ENCODE data around the gene EVI5L. TPM values are rescaled to one million over a fixed set of nuclear protein-coding genes. Genes with fewer than 3 reads are reported as not detected.

The EVI5L gene
- total RNA-seq, 1 experiment from 2014 or later, result 12.2 TPM

GRCh38 chr19:7845390-7846154 lies 15.6 kb downstream of the EVI5L start:
- no peaks in the 10 kb centered on the region for H3K27me3 Mint-ChIP-seq (ENCODE audit: unreplicated experiment)
- DNase-seq, result no peak
- no TSS peak for BruUV-seq (replicated peaks)
- no peak overlapping the region for H3K27ac Mint-ChIP-seq (ENCODE audit: unreplicated experiment)
- TF ChIP-seq, protein P1, sequence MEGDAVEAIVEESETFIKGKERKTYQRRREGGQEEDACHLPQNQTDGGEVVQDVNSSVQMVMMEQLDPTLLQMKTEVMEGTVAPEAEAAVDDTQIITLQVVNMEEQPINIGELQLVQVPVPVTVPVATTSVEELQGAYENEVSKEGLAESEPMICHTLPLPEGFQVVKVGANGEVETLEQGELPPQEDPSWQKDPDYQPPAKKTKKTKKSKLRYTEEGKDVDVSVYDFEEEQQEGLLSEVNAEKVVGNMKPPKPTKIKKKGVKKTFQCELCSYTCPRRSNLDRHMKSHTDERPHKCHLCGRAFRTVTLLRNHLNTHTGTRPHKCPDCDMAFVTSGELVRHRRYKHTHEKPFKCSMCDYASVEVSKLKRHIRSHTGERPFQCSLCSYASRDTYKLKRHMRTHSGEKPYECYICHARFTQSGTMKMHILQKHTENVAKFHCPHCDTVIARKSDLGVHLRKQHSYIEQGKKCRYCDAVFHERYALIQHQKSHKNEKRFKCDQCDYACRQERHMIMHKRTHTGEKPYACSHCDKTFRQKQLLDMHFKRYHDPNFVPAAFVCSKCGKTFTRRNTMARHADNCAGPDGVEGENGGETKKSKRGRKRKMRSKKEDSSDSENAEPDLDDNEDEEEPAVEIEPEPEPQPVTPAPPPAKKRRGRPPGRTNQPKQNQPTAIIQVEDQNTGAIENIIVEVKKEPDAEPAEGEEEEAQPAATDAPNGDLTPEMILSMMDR (IDR thresholded peaks at IDR 0.05; ENCODE audit: unreplicated experiment), result no peak
- H3K4me3 Mint-ChIP-seq (ENCODE audit: low read depth, unreplicated experiment), result no peak overlapping the region
- no peaks in the 10 kb centered on the region for H3K36me3 Mint-ChIP-seq (ENCODE audit: insufficient read depth, unreplicated experiment)
- H3K9me3 Mint-ChIP-seq (ENCODE audit: low read depth, unreplicated experiment), result no peaks in the 10 kb centered on the region
- no peaks in the 10 kb centered on the region for H3K4me1 Mint-ChIP-seq (ENCODE audit: low read depth, unreplicated experiment)
- CTCF ChIA-PET, result no interaction called here
- intact Hi-C loops (cut with micrococcal nuclease; ENCODE audit: unreplicated experiment), result no loop called here

DNA sequence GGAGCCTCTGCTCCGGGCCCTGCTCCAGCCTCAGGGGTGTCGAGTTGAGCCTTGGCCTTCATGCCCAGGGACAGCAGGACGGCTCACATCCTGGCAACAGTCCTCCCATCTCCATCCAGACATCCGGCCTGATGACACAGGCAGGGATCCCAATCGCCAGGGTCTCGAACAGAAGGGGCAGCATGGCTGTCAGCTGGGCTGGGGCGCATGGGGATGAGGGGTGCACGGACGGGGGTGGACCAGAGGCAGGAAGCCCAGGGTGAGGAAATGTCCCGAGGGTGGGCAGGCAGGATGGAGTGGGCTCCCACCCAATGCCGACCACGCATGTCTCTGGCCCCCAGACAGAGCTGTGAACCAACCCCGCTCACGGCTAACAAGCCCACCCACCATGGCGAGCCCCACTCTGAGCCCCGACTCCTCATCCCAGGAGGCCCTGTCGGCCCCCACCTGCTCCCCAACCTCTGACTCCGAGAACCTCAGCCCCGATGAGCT lies 16.2 kb downstream of the EVI5L start:
- no peaks in the 10 kb centered on the region for H3K27me3 Mint-ChIP-seq (ENCODE audit: unreplicated experiment)
- TF ChIP-seq, protein P1 (IDR thresholded peaks at IDR 0.05; ENCODE audit: unreplicated experiment), result no peak
- no peaks in the 10 kb centered on the region for H3K36me3 Mint-ChIP-seq (ENCODE audit: insufficient read depth, unreplicated experiment)
- H3K9me3 Mint-ChIP-seq (ENCODE audit: low read depth, unreplicated experiment), result no peaks in the 10 kb centered on the region
- intact Hi-C loops (cut with micrococcal nuclease; ENCODE audit: unreplicated experiment), result no loop called here
- H3K4me3 Mint-ChIP-seq (ENCODE audit: low read depth, unreplicated experiment), result no peak overlapping the region
- no peaks in the 10 kb centered on the region for H3K4me1 Mint-ChIP-seq (ENCODE audit: low read depth, unreplicated experiment)
- CTCF ChIA-PET, result no interaction called here
- no TSS peak for BruUV-seq (replicated peaks)
- no peak overlapping the region for H3K27ac Mint-ChIP-seq (ENCODE audit: unreplicated experiment)
- no peak for DNase-seq

GRCh38 chr19:7847664-7848063 lies 17.6 kb downstream of the EVI5L start:
- H3K4me1 Mint-ChIP-seq (ENCODE audit: low read depth, unreplicated experiment), result peaks cover under 1% of the 10 kb centered on the region
- CTCF ChIA-PET, result no interaction called here
- H3K36me3 Mint-ChIP-seq (ENCODE audit: insufficient read depth, unreplicated experiment), result no peaks in the 10 kb centered on the region
- H3K9me3 Mint-ChIP-seq (ENCODE audit: low read depth, unreplicated experiment), result no peaks in the 10 kb centered on the region
- H3K4me3 Mint-ChIP-seq (ENCODE audit: low read depth, unreplicated experiment), result no peak overlapping the region
- BruUV-seq (replicated peaks), result no TSS peak
- H3K27ac Mint-ChIP-seq (ENCODE audit: unreplicated experiment), result no peak overlapping the region
- no peaks in the 10 kb centered on the region for H3K27me3 Mint-ChIP-seq (ENCODE audit: unreplicated experiment)
- intact Hi-C loops (cut with micrococcal nuclease; ENCODE audit: unreplicated experiment), result no loop called here
- TF ChIP-seq, protein P1 (IDR thresholded peaks at IDR 0.05; ENCODE audit: unreplicated experiment), result no peak
- DNase-seq, result no peak

DNA sequence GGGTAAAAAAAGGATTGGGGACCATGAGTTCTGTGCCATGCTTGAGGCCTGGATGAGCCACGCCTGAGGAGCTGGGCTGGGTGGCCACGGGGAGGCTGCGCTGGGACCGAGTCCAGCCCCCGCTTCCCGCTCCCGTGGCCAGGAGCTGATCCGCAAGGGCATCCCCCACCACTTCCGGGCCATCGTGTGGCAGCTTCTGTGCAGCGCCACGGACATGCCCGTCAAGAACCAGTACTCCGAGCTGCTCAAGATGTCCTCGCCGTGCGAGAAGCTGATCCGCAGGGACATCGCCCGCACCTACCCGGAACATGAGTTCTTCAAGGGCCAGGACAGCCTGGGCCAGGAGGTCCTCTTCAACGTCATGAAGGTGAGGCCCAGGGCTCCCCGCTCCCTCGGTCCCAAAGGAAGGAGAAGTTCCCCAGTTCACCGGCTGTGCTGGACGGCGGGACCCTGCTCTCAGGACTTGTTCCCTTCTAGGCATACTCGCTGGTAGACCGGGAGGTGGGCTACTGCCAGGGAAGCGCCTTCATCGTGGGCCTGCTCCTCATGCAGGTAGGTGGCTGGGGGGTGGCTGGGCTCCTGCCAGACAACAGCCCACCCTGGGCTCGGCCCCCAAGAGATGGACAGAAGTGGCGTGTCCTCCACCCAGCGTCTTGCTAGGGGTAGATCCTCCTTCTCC lies 18.9 kb downstream of the EVI5L start:
- intact Hi-C loops (cut with micrococcal nuclease; ENCODE audit: unreplicated experiment), result no loop called here
- TF ChIP-seq, protein P1 (IDR thresholded peaks at IDR 0.05; ENCODE audit: unreplicated experiment), result no peak
- peaks cover 8% of the 10 kb centered on the region for H3K36me3 Mint-ChIP-seq (ENCODE audit: insufficient read depth, unreplicated experiment)
- BruUV-seq (replicated peaks), result no TSS peak
- H3K4me3 Mint-ChIP-seq (ENCODE audit: low read depth, unreplicated experiment), result no peak overlapping the region
- H3K9me3 Mint-ChIP-seq (ENCODE audit: low read depth, unreplicated experiment), result no peaks in the 10 kb centered on the region
- DNase-seq, result no peak
- CTCF ChIA-PET, result interaction anchor here (0.7 kb wide), 1 partner anchor 11 kb away, joined by 3 read pairs; no protein-coding TSS in a partner anchor
- H3K27me3 Mint-ChIP-seq (ENCODE audit: unreplicated experiment), result no peaks in the 10 kb centered on the region
- H3K4me1 Mint-ChIP-seq (ENCODE audit: low read depth, unreplicated experiment), result peaks cover 13% of the 10 kb centered on the region
- H3K27ac Mint-ChIP-seq (ENCODE audit: unreplicated experiment), result no peak overlapping the region
